Cardiac muscle cell (in vitro differentiated cells and primary cell): ENCODE data around the gene UBE2N. TPM values are rescaled to one million over a fixed set of nuclear protein-coding genes. Genes with fewer than 3 reads are reported as not detected.

Experiments used
- DNase-seq, 2 donors: peaks; one replicate each; pipeline versions ENCODE4 v3.0.0 to v3.0.0-alpha.2; 2010 to 2017; ENCODE audit warnings: low read depth in 1 of 2, low spot score in 1 of 2
- H3K27ac ChIP-seq: fragments of 200-600 bp; sonication (generic); 2 replicates; pipeline ENCODE4 v1.5.1; 2016
- H3K27me3 ChIP-seq: fragments of 200-600 bp; sonication (generic); 2 replicates; pipeline ENCODE4 v1.6.0; 2016; ENCODE audit warnings: control low read depth
- H3K36me3 ChIP-seq: fragments of 200-600 bp; sonication (generic); 2 replicates; pipeline ENCODE4 v1.5.1; 2016; ENCODE audit warnings: control low read depth
- H3K4me1 ChIP-seq: fragments of 200-600 bp; sonication (generic); 2 replicates; pipeline ENCODE4 v1.8.1; 2017; ENCODE audit warnings: low read depth, mild to moderate bottlenecking, mixed run types
- H3K4me3 ChIP-seq: fragments of 200-600 bp; sonication (generic); 2 replicates; pipeline ENCODE4 v1.5.1; 2016; ENCODE audit warnings: mild to moderate bottlenecking
- H3K9me3 ChIP-seq: fragments of 200-600 bp; sonication (generic); 2 replicates; pipeline ENCODE4 v1.5.1; 2017; ENCODE audit warnings: low read depth, mild to moderate bottlenecking, control low read depth
- CTCF ChIP-seq: IDR thresholded peaks from 2 replicates; pipeline ENCODE4 v1.5.1; 2012; ENCODE audit warnings: low read depth, mild to moderate bottlenecking, low read length
- polyA plus RNA-seq: library from polyadenylated mRNA; unstranded; fragments of >200 nt; fragmentation: Nextera tagmentation; extraction: Ambion mirVana; gene quantifications from 2 replicates; pipeline ENCODE4 v1.2.1, GENCODE V29; 2016
- total RNA-seq: library from RNA; depleted of rRNA; stranded (reverse); fragments of >200 nt; gene quantifications from 2 replicates; pipeline ENCODE4 v1.2.3, GENCODE V29; 2016

Gene UBE2N
- total RNA-seq: 17.2 and 36.1 TPM in 2 replicates
- 131 and 168 TPM in 2 replicates for polyA plus RNA-seq

- peak; percentile 97 for DNase-seq
- Histone ChIP-seq H3K27me3 (peaks cover 8% of the 10 kb centered on the region), H3K9me3 (no peaks in the 10 kb centered on the region), H3K4me1 (peaks cover 7% of the 10 kb centered on the region), H3K27ac (peak within 1 kb of the TSS; percentile 91), H3K36me3 (no peaks in the 10 kb centered on the region), H3K4me3 (peak within 1 kb of the TSS; percentile 89)
- no peak for TF ChIP-seq CTCF
These were observed at the start of gene UBE2N for GRCh38 chr12:93441617-93442410. UBE2N (minus strand) TSS chr12:93441947; CDS start chr12:93441884, 63 bp downstream.

GRCh38 chr12:93484315-93484981 lies 42.7 kb upstream of the UBE2N start:
- TF ChIP-seq CTCF: no peak
- H3K9me3 ChIP-seq: no peaks in the 10 kb centered on the region
- H3K4me1 ChIP-seq: no peaks in the 10 kb centered on the region
- peaks cover 65% of the 10 kb centered on the region for H3K36me3 ChIP-seq
- H3K27me3 ChIP-seq: no peaks in the 10 kb centered on the region
- no peak overlapping the region for H3K27ac ChIP-seq
- no peak overlapping the region for H3K4me3 ChIP-seq
- peak in 1 of 2 donors; percentile 53 for DNase-seq

- DNase-seq: no peak
- Histone ChIP-seq H3K9me3 (no peaks in the 10 kb centered on the region), H3K4me3 (no peak overlapping the region), H3K36me3 (peaks cover 61% of the 10 kb centered on the region), H3K4me1 (no peaks in the 10 kb centered on the region), H3K27me3 (no peaks in the 10 kb centered on the region), H3K27ac (no peak overlapping the region)
- no peak for TF ChIP-seq CTCF
These were observed 41.5 kb upstream of the UBE2N start for GRCh38 chr12:93483151-93483807.

- H3K36me3 ChIP-seq: peaks cover 57% of the 10 kb centered on the region
- no peak for DNase-seq
- H3K27ac ChIP-seq: no peak overlapping the region
- H3K4me3 ChIP-seq: no peak overlapping the region
- H3K27me3 ChIP-seq: no peaks in the 10 kb centered on the region
- H3K9me3 ChIP-seq: no peaks in the 10 kb centered on the region
- H3K4me1 ChIP-seq: no peaks in the 10 kb centered on the region
- TF ChIP-seq CTCF: no peak
These were observed 41.0 kb upstream of the UBE2N start for GRCh38 chr12:93482721-93483120.

- Histone ChIP-seq H3K4me1 (no peaks in the 10 kb centered on the region), H3K27me3 (no peaks in the 10 kb centered on the region), H3K4me3 (no peak overlapping the region), H3K36me3 (peaks cover 24% of the 10 kb centered on the region), H3K9me3 (no peaks in the 10 kb centered on the region), H3K27ac (no peak overlapping the region)
- no peak for DNase-seq
- TF ChIP-seq CTCF: no peak
These were observed 34.8 kb upstream of the UBE2N start for GRCh38 chr12:93476555-93476954.
